Measurements from ENCODE around the gene GSTM4. TPM values are rescaled to one million over a fixed set of nuclear protein-coding genes. Genes with fewer than 3 reads are reported as not detected.

Gene GSTM4
- total RNA-seq, 1 experiment from 2014 or later: 18.8 TPM

- H3K4me1 ChIP-seq (replicated peaks): peaks cover 31% of the 10 kb centered on the region
- H3K9me3 ChIP-seq (replicated peaks): no peaks in the 10 kb centered on the region
- peak; percentile 73 to 97 for DNase-seq (ENCODE audit: low read depth in 1 of 2, low spot score in 2 of 2)
- peak overlapping the region; percentile 51 for H3K4me3 ChIP-seq
- H3K27me3 ChIP-seq (replicated peaks): no peaks in the 10 kb centered on the region
- peak overlapping the region; percentile 62 for H3K27ac ChIP-seq
- peaks cover 3% of the 10 kb centered on the region; the same call in 1 of the 2 replicates for H3K36me3 ChIP-seq
Observed at GRCh38 chr1:109620841-109621286, 35.0 kb upstream of the GSTM4 start.

- H3K27ac ChIP-seq: no peak overlapping the region
- no peaks in the 10 kb centered on the region for H3K27me3 ChIP-seq (replicated peaks)
- H3K36me3 ChIP-seq: peaks cover 7% of the 10 kb centered on the region
- H3K4me3 ChIP-seq: peak overlapping the region; percentile 51
- no peak for DNase-seq (ENCODE audit: low read depth in 1 of 2, low spot score in 2 of 2)
- peaks cover 31% of the 10 kb centered on the region for H3K4me1 ChIP-seq (replicated peaks)
- no peaks in the 10 kb centered on the region for H3K9me3 ChIP-seq (replicated peaks)
Observed at GRCh38 chr1:109621379-109622136, 34.3 kb upstream of the GSTM4 start.

- H3K4me1 ChIP-seq (replicated peaks): peaks cover 24% of the 10 kb centered on the region
- DNase-seq (ENCODE audit: low read depth in 1 of 2, low spot score in 2 of 2): no peak
- no peak overlapping the region for H3K4me3 ChIP-seq
- no peak overlapping the region for H3K27ac ChIP-seq
- H3K9me3 ChIP-seq (replicated peaks): no peaks in the 10 kb centered on the region
- peaks cover 15% of the 10 kb centered on the region for H3K36me3 ChIP-seq
- no peaks in the 10 kb centered on the region for H3K27me3 ChIP-seq (replicated peaks)
Observed at GRCh38 chr1:109622137-109622892, 33.6 kb upstream of the GSTM4 start.

- H3K4me3 ChIP-seq: no peak overlapping the region
- no peak overlapping the region for H3K27ac ChIP-seq
- no peaks in the 10 kb centered on the region for H3K27me3 ChIP-seq (replicated peaks)
Observed at GRCh38 chr1:109622895-109623294, 33.0 kb upstream of the GSTM4 start.

GRCh38 chr1:109623601-109624161 is 32.2 kb upstream of the GSTM4 start:
- H3K4me3 ChIP-seq: no peak overlapping the region
- H3K36me3 ChIP-seq: peaks cover 28% of the 10 kb centered on the region
- H3K9me3 ChIP-seq (replicated peaks): no peaks in the 10 kb centered on the region
- no peak overlapping the region for H3K27ac ChIP-seq
- H3K4me1 ChIP-seq (replicated peaks): peaks cover 19% of the 10 kb centered on the region
- H3K27me3 ChIP-seq (replicated peaks): no peaks in the 10 kb centered on the region
- no peak for DNase-seq (ENCODE audit: low read depth in 1 of 2, low spot score in 2 of 2)

More at GRCh38 chr1:109622895-109623294, 33.0 kb upstream of the GSTM4 start:
- H3K9me3 ChIP-seq (replicated peaks): no peaks in the 10 kb centered on the region
- DNase-seq (ENCODE audit: low read depth in 1 of 2, low spot score in 2 of 2): no peak
- peaks cover 19% of the 10 kb centered on the region for H3K4me1 ChIP-seq (replicated peaks)
- H3K36me3 ChIP-seq: peaks cover 21% of the 10 kb centered on the region

- peaks cover 36% of the 10 kb centered on the region for H3K36me3 ChIP-seq
- H3K4me1 ChIP-seq (replicated peaks): peaks cover 15% of the 10 kb centered on the region
- no peaks in the 10 kb centered on the region for H3K27me3 ChIP-seq (replicated peaks)
- peak in 1 of 2 experiments; percentile 37 for DNase-seq (ENCODE audit: low read depth in 1 of 2, low spot score in 2 of 2)
- no peaks in the 10 kb centered on the region for H3K9me3 ChIP-seq (replicated peaks)
- H3K4me3 ChIP-seq: no peak overlapping the region
- H3K27ac ChIP-seq: no peak overlapping the region
Observed at GRCh38 chr1:109624201-109625010, 31.5 kb upstream of the GSTM4 start.

- no peak for DNase-seq (ENCODE audit: low read depth in 1 of 2, low spot score in 2 of 2)
- peaks cover 8% of the 10 kb centered on the region for H3K4me1 ChIP-seq (replicated peaks)
- no peaks in the 10 kb centered on the region for H3K9me3 ChIP-seq (replicated peaks)
- no peak overlapping the region for H3K27ac ChIP-seq
- H3K4me3 ChIP-seq: no peak overlapping the region
- H3K27me3 ChIP-seq (replicated peaks): no peaks in the 10 kb centered on the region
- H3K36me3 ChIP-seq: peaks cover 43% of the 10 kb centered on the region
Observed at GRCh38 chr1:109625176-109625575, 30.7 kb upstream of the GSTM4 start.

- Histone ChIP-seq H3K4me1 (replicated peaks) (peaks cover 7% of the 10 kb centered on the region), H3K4me3 (no peak overlapping the region), H3K36me3 (peaks cover 47% of the 10 kb centered on the region), H3K27me3 (replicated peaks) (no peaks in the 10 kb centered on the region), H3K9me3 (replicated peaks) (no peaks in the 10 kb centered on the region), H3K27ac (no peak overlapping the region)
- no peak for DNase-seq (ENCODE audit: low read depth in 1 of 2, low spot score in 2 of 2)
Observed at GRCh38 chr1:109625601-109626560, 30.0 kb upstream of the GSTM4 start.

GRCh38 chr1:109626682-109627408 is 29.1 kb upstream of the GSTM4 start:
- no peak overlapping the region for H3K27ac ChIP-seq
- DNase-seq (ENCODE audit: low read depth in 1 of 2, low spot score in 2 of 2): no peak
- peaks cover 53% of the 10 kb centered on the region for H3K36me3 ChIP-seq
- H3K27me3 ChIP-seq (replicated peaks): no peaks in the 10 kb centered on the region
- peaks cover 2% of the 10 kb centered on the region for H3K4me1 ChIP-seq (replicated peaks)
- H3K9me3 ChIP-seq (replicated peaks): no peaks in the 10 kb centered on the region
- no peak overlapping the region for H3K4me3 ChIP-seq

GRCh38 chr1:109627692-109628399 is 28.1 kb upstream of the GSTM4 start:
- Histone ChIP-seq H3K27me3 (replicated peaks) (no peaks in the 10 kb centered on the region), H3K36me3 (peaks cover 52% of the 10 kb centered on the region), H3K27ac (no peak overlapping the region), H3K4me3 (no peak overlapping the region), H3K4me1 (replicated peaks) (no peaks in the 10 kb centered on the region), H3K9me3 (replicated peaks) (no peaks in the 10 kb centered on the region)
- DNase-seq (ENCODE audit: low read depth in 1 of 2, low spot score in 2 of 2): no peak

GRCh38 chr1:109628540-109629321 is 27.2 kb upstream of the GSTM4 start:
- H3K4me3 ChIP-seq: no peak overlapping the region
- no peaks in the 10 kb centered on the region for H3K27me3 ChIP-seq (replicated peaks)
- H3K4me1 ChIP-seq (replicated peaks): no peaks in the 10 kb centered on the region
- H3K9me3 ChIP-seq (replicated peaks): no peaks in the 10 kb centered on the region
- DNase-seq (ENCODE audit: low read depth in 1 of 2, low spot score in 2 of 2): no peak
- peaks cover 52% of the 10 kb centered on the region for H3K36me3 ChIP-seq
- H3K27ac ChIP-seq: no peak overlapping the region
